Suprapubic skin (tissue), 3 donors: ENCODE data around the gene CCSER1.

Experiments used
- EP300 ChIP-seq: sonication (generic); formaldehyde crosslinking; IDR thresholded peaks from one replicate; pipeline ENCODE4 v1.6.1; 2017; ENCODE audit warnings: antibody characterized with exemption
- TF ChIP-seq, protein P1 (sequence below), 2 donors: fragments of 200-600 bp in 1 of 2; fragments of 450-650 bp in 1 of 2; sonication (generic) in 1 of 2; IDR thresholded peaks; one replicate each; pipeline ENCODE4 v1.5.1; 2016 to 2019; ENCODE audit warnings: antibody characterized with exemption in 2 of 2, mild to moderate bottlenecking in 1 of 2, moderate library complexity in 1 of 2

DNA sequence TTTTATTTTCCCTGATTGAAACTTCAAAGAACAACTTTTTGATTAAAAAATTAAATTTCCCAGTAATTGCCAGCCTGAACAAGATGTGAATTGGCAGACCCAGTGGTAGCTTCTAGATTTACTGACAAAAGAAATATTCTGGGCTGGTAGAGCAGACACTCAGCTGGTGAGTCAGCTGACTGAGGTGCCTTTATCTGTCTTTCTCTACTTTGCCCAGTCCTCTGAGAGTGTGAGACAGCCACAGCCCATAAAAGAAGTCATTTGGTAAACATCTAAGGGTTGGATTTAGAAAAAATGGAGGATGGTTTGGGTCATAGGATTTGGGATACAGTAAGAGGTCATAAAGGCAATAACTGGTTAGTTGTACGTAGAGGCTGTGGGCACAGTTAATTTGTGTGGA, 54.5 kb downstream of the CCSER1 start:
- TF ChIP-seq, protein P1, sequence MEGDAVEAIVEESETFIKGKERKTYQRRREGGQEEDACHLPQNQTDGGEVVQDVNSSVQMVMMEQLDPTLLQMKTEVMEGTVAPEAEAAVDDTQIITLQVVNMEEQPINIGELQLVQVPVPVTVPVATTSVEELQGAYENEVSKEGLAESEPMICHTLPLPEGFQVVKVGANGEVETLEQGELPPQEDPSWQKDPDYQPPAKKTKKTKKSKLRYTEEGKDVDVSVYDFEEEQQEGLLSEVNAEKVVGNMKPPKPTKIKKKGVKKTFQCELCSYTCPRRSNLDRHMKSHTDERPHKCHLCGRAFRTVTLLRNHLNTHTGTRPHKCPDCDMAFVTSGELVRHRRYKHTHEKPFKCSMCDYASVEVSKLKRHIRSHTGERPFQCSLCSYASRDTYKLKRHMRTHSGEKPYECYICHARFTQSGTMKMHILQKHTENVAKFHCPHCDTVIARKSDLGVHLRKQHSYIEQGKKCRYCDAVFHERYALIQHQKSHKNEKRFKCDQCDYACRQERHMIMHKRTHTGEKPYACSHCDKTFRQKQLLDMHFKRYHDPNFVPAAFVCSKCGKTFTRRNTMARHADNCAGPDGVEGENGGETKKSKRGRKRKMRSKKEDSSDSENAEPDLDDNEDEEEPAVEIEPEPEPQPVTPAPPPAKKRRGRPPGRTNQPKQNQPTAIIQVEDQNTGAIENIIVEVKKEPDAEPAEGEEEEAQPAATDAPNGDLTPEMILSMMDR (IDR thresholded peaks at IDR 0.05): no peak
- no peak for TF ChIP-seq EP300
